Activated naive CD8-positive, alpha-beta T cell treated with anti-CD3 and anti-CD28 coated beads, Interleukin-2, amount 10 ng/mL, durations not matched to agents 7 days and 5 days (primary cell): Measurements from ENCODE around the gene PRDM5. TPM values are rescaled to one million over a fixed set of nuclear protein-coding genes. Genes with fewer than 3 reads are reported as not detected.

Experiments used
- ATAC-seq: fragments of 150-1000 bp; cut with Tn5 transposase; one replicate; pipeline ENCODE4 v1.10.0; 2021; ENCODE audit warnings: low read depth, moderate library complexity
- POLR2A ChIA-PET: fragments of 350-600 bp; sonication (Branson Sonifier 250); formaldehyde crosslinking; loops from one replicate; lab custom pipeline; 2021; ENCODE audit warnings: antibody characterized with exemption; lab: Charles Lee
- DNase-seq: peaks from one replicate; pipeline ENCODE4 v3.0.0; 2021
- H3K27ac Mint-ChIP-seq: one replicate; pipeline ENCODE4 v1.8.0; 2022; ENCODE audit warnings: mild to moderate bottlenecking, mixed read lengths
- H3K27me3 Mint-ChIP-seq: one replicate; pipeline ENCODE4 v1.8.0; 2022; ENCODE audit warnings: mild to moderate bottlenecking, moderate library complexity, mixed read lengths
- H3K36me3 Mint-ChIP-seq: one replicate; pipeline ENCODE4 v1.8.0; 2021; ENCODE audit warnings: mild to moderate bottlenecking, mixed read lengths
- H3K4me1 Mint-ChIP-seq: one replicate; pipeline ENCODE4 v1.8.0; 2021; ENCODE audit warnings: mixed read lengths
- H3K4me3 Mint-ChIP-seq: one replicate; pipeline ENCODE4 v1.8.0; 2022; ENCODE audit warnings: mild to moderate bottlenecking, moderate library complexity, mixed read lengths
- H3K9me3 Mint-ChIP-seq: one replicate; pipeline ENCODE4 v1.8.0; 2021; ENCODE audit warnings: mixed read lengths
- total RNA-seq, 2 experiments: library from RNA; stranded (reverse); gene quantifications; one replicate each; pipeline ENCODE4 v1.2.3, GENCODE V29; 2021

Gene PRDM5
- total RNA-seq, 2 experiments from 2014 or later = 0.26 to 0.58 TPM

- no peak for ATAC-seq
- H3K9me3 Mint-ChIP-seq = peaks cover 2% of the 10 kb centered on the region
- POLR2A ChIA-PET = no interaction called here
- peaks cover 1% of the 10 kb centered on the region for H3K36me3 Mint-ChIP-seq
- no peak for DNase-seq
- H3K4me3 Mint-ChIP-seq = no peak overlapping the region
- no peaks in the 10 kb centered on the region for H3K27me3 Mint-ChIP-seq
- H3K4me1 Mint-ChIP-seq = peaks cover 10% of the 10 kb centered on the region
- no peak overlapping the region for H3K27ac Mint-ChIP-seq
Measured at GRCh38 chr4:120839974-120840751, 82.4 kb downstream of the PRDM5 start.

GRCh38 chr4:120839334-120839973 is 83.1 kb downstream of the PRDM5 start:
- DNase-seq (no peak), ATAC-seq (no peak)
- no peak overlapping the region for H3K27ac Mint-ChIP-seq
- no peak overlapping the region for H3K4me3 Mint-ChIP-seq
- H3K27me3 Mint-ChIP-seq = no peaks in the 10 kb centered on the region
- H3K4me1 Mint-ChIP-seq = peaks cover 6% of the 10 kb centered on the region
- POLR2A ChIA-PET = no interaction called here
- peaks cover 1% of the 10 kb centered on the region for H3K36me3 Mint-ChIP-seq
- H3K9me3 Mint-ChIP-seq = peaks cover 2% of the 10 kb centered on the region

- H3K36me3 Mint-ChIP-seq = peaks cover 1% of the 10 kb centered on the region
- H3K4me3 Mint-ChIP-seq = no peak overlapping the region
- ATAC-seq (no peak), DNase-seq (no peak)
- H3K4me1 Mint-ChIP-seq = peaks cover 3% of the 10 kb centered on the region
- POLR2A ChIA-PET = no interaction called here
- no peaks in the 10 kb centered on the region for H3K27me3 Mint-ChIP-seq
- H3K9me3 Mint-ChIP-seq = peaks cover 2% of the 10 kb centered on the region
- H3K27ac Mint-ChIP-seq = no peak overlapping the region
Measured at GRCh38 chr4:120838784-120839183, 83.7 kb downstream of the PRDM5 start.

GRCh38 chr4:120837656-120838055 is 84.9 kb downstream of the PRDM5 start:
- DNase-seq (no peak), ATAC-seq (no peak)
- peaks cover 1% of the 10 kb centered on the region for H3K36me3 Mint-ChIP-seq
- peaks cover 2% of the 10 kb centered on the region for H3K9me3 Mint-ChIP-seq
- POLR2A ChIA-PET = no interaction called here
- no peak overlapping the region for H3K4me3 Mint-ChIP-seq
- no peak overlapping the region for H3K27ac Mint-ChIP-seq
- H3K27me3 Mint-ChIP-seq = no peaks in the 10 kb centered on the region
- peaks cover under 1% of the 10 kb centered on the region for H3K4me1 Mint-ChIP-seq

- H3K9me3 Mint-ChIP-seq = peaks cover 2% of the 10 kb centered on the region
- H3K27ac Mint-ChIP-seq = no peak overlapping the region
- H3K36me3 Mint-ChIP-seq = peaks cover 1% of the 10 kb centered on the region
- no peak for DNase-seq
- H3K4me3 Mint-ChIP-seq = no peak overlapping the region
- no peaks in the 10 kb centered on the region for H3K27me3 Mint-ChIP-seq
- no peaks in the 10 kb centered on the region for H3K4me1 Mint-ChIP-seq
- POLR2A ChIA-PET = no interaction called here
- ATAC-seq = no peak
Measured at GRCh38 chr4:120835342-120835741, 87.2 kb downstream of the PRDM5 start.

- no peaks in the 10 kb centered on the region for H3K9me3 Mint-ChIP-seq
- POLR2A ChIA-PET = no interaction called here
- no peak overlapping the region for H3K27ac Mint-ChIP-seq
- ATAC-seq (no peak), DNase-seq (no peak)
- no peak overlapping the region for H3K4me3 Mint-ChIP-seq
- H3K27me3 Mint-ChIP-seq = no peaks in the 10 kb centered on the region
- no peaks in the 10 kb centered on the region for H3K4me1 Mint-ChIP-seq
- H3K36me3 Mint-ChIP-seq = no peaks in the 10 kb centered on the region
Measured at GRCh38 chr4:120830204-120830603, 92.3 kb downstream of the PRDM5 start.

- Mint-ChIP-seq H3K9me3 (no peaks in the 10 kb centered on the region), H3K27ac (no peak overlapping the region)
Measured at GRCh38 chr4:120829113-120829831, 93.3 kb downstream of the PRDM5 start.

GRCh38 chr4:120826853-120827252 is 95.7 kb downstream of the PRDM5 start:
- H3K4me1 Mint-ChIP-seq = no peaks in the 10 kb centered on the region
- no peak overlapping the region for H3K27ac Mint-ChIP-seq
- H3K27me3 Mint-ChIP-seq = no peaks in the 10 kb centered on the region
- DNase-seq (no peak), ATAC-seq (no peak)
- no peaks in the 10 kb centered on the region for H3K36me3 Mint-ChIP-seq
- H3K9me3 Mint-ChIP-seq = no peaks in the 10 kb centered on the region
- H3K4me3 Mint-ChIP-seq = no peak overlapping the region
- POLR2A ChIA-PET = no interaction called here

More at GRCh38 chr4:120829113-120829831, 93.3 kb downstream of the PRDM5 start:
- POLR2A ChIA-PET = no interaction called here
- Mint-ChIP-seq H3K36me3 (no peaks in the 10 kb centered on the region), H3K27me3 (no peaks in the 10 kb centered on the region), H3K4me1 (no peaks in the 10 kb centered on the region), H3K4me3 (no peak overlapping the region)
- DNase-seq (no peak), ATAC-seq (no peak)

GRCh38 chr4:120826449-120826848 is 96.1 kb downstream of the PRDM5 start:
- Mint-ChIP-seq H3K27me3 (no peaks in the 10 kb centered on the region), H3K9me3 (no peaks in the 10 kb centered on the region), H3K36me3 (no peaks in the 10 kb centered on the region), H3K4me1 (no peaks in the 10 kb centered on the region), H3K27ac (no peak overlapping the region), H3K4me3 (no peak overlapping the region)
- no peak for ATAC-seq
- POLR2A ChIA-PET = no interaction called here
- DNase-seq = no peak

- ATAC-seq (no peak), DNase-seq (no peak)
- Mint-ChIP-seq H3K4me1 (peaks cover under 1% of the 10 kb centered on the region), H3K36me3 (no peaks in the 10 kb centered on the region), H3K27me3 (no peaks in the 10 kb centered on the region), H3K27ac (no peak overlapping the region), H3K9me3 (no peaks in the 10 kb centered on the region), H3K4me3 (no peak overlapping the region)
- POLR2A ChIA-PET = no interaction called here
Measured at GRCh38 chr4:120824946-120825345, 97.6 kb downstream of the PRDM5 start.

- H3K4me3 Mint-ChIP-seq = no peak overlapping the region
- POLR2A ChIA-PET = no interaction called here
- ATAC-seq (no peak), DNase-seq (no peak)
- no peaks in the 10 kb centered on the region for H3K9me3 Mint-ChIP-seq
- no peak overlapping the region for H3K27ac Mint-ChIP-seq
- H3K27me3 Mint-ChIP-seq = no peaks in the 10 kb centered on the region
- H3K36me3 Mint-ChIP-seq = no peaks in the 10 kb centered on the region
- peaks cover 4% of the 10 kb centered on the region for H3K4me1 Mint-ChIP-seq
Measured at GRCh38 chr4:120821977-120822376, 100.5 kb downstream of the PRDM5 start.

GRCh38 chr4:120821029-120821428 is 101.5 kb downstream of the PRDM5 start:
- ATAC-seq (no peak), DNase-seq (no peak)
- H3K9me3 Mint-ChIP-seq = no peaks in the 10 kb centered on the region
- H3K4me3 Mint-ChIP-seq = no peak overlapping the region
- POLR2A ChIA-PET = no interaction called here
- H3K36me3 Mint-ChIP-seq = no peaks in the 10 kb centered on the region
- H3K27ac Mint-ChIP-seq = no peak overlapping the region
- peaks cover 8% of the 10 kb centered on the region for H3K4me1 Mint-ChIP-seq
- H3K27me3 Mint-ChIP-seq = no peaks in the 10 kb centered on the region

GRCh38 chr4:120819805-120820437 is 102.6 kb downstream of the PRDM5 start:
- no peak overlapping the region for H3K27ac Mint-ChIP-seq
- no peak overlapping the region for H3K4me3 Mint-ChIP-seq
- peaks cover 8% of the 10 kb centered on the region for H3K4me1 Mint-ChIP-seq
- no peak for DNase-seq
- no peaks in the 10 kb centered on the region for H3K9me3 Mint-ChIP-seq
- no peak for ATAC-seq
- H3K36me3 Mint-ChIP-seq = no peaks in the 10 kb centered on the region
- POLR2A ChIA-PET = no interaction called here
- no peaks in the 10 kb centered on the region for H3K27me3 Mint-ChIP-seq
